GM06990 (cell line): ENCODE results near the gene EVI5L.
A peak's percentile ranks its signal among the peaks of the same experiment; 100 is the strongest.

Experiments
- DNase-seq: peaks from one replicate; pipeline ENCODE4 v3.0.0-alpha.2; 2011; ENCODE audit not compliant: insufficient read length; ENCODE audit errors: extremely low read depth
- H3K27me3 ChIP-seq: replicated peaks from 2 replicates; pipeline ENCODE4 v1.6.0; 2011; ENCODE audit warnings: low read length; ENCODE audit not compliant: control insufficient read depth, insufficient read depth
- H3K36me3 ChIP-seq: 2 replicates; pipeline ENCODE4 v1.5.1; 2011; ENCODE audit warnings: low read length; ENCODE audit not compliant: control insufficient read depth, insufficient read depth
- H3K4me3 ChIP-seq: replicated peaks from 2 replicates; pipeline ENCODE4 v1.5.1; 2011; ENCODE audit warnings: low read depth, mild to moderate bottlenecking, control low read depth, low read length
- TF ChIP-seq, protein P1 (sequence below): IDR thresholded peaks from 2 replicates; pipeline ENCODE4 v1.5.1; 2011; ENCODE audit warnings: low read length, control low read depth, mild to moderate bottlenecking, inconsistent platforms; ENCODE audit not compliant: insufficient read depth, poor library complexity, severe bottlenecking

EVI5L gene

GRCh38 chr19:7868671-7869452 is 38.8 kb downstream of the EVI5L start:
- H3K27me3 ChIP-seq: no peaks in the 10 kb centered on the region; the same call in 1 of the 2 replicates
- peak; percentile 91 for DNase-seq
- TF ChIP-seq, protein P1, sequence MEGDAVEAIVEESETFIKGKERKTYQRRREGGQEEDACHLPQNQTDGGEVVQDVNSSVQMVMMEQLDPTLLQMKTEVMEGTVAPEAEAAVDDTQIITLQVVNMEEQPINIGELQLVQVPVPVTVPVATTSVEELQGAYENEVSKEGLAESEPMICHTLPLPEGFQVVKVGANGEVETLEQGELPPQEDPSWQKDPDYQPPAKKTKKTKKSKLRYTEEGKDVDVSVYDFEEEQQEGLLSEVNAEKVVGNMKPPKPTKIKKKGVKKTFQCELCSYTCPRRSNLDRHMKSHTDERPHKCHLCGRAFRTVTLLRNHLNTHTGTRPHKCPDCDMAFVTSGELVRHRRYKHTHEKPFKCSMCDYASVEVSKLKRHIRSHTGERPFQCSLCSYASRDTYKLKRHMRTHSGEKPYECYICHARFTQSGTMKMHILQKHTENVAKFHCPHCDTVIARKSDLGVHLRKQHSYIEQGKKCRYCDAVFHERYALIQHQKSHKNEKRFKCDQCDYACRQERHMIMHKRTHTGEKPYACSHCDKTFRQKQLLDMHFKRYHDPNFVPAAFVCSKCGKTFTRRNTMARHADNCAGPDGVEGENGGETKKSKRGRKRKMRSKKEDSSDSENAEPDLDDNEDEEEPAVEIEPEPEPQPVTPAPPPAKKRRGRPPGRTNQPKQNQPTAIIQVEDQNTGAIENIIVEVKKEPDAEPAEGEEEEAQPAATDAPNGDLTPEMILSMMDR: no peak

DNA sequence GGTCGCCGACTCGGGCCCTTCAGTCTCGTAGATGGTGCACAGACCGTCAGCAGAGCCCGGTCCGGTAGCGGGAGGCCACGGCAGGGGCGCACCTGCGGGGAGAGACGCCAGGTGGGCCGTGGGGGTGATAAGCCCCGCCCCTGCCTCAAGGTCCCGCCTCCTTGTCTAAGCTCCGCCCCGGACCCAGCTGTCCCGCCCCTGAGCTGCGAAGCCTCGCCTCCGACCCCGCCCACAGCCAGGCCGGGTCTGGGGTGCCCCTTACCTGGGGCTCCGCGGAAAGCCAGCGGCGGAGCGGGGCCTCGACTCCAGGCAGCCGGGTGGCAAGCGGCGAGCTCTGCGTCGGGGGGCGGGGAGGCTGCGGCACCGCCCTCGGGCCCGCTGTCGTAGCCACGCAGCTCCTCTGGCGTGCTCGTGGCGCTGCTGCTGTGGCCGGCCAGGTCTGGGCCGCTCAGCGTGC is 39.5 kb downstream of the EVI5L start:
- no peaks in the 10 kb centered on the region for H3K36me3 ChIP-seq
- peak overlapping the region; percentile 56 for H3K4me3 ChIP-seq
- H3K27me3 ChIP-seq: no peaks in the 10 kb centered on the region; the same call in 1 of the 2 replicates
- TF ChIP-seq, protein P1: no peak
- peak; percentile 81 for DNase-seq

More at GRCh38 chr19:7868671-7869452, 38.8 kb downstream of the EVI5L start:
- Histone ChIP-seq H3K36me3 (no peaks in the 10 kb centered on the region; the same call in 1 of the 2 replicates), H3K4me3 (peak overlapping the region; percentile 58)

GRCh38 chr19:7869910-7870511 is 40.0 kb downstream of the EVI5L start:
- Histone ChIP-seq H3K27me3 (no peaks in the 10 kb centered on the region; the same call in 1 of the 2 replicates), H3K4me3 (peak overlapping the region; percentile 56), H3K36me3 (no peaks in the 10 kb centered on the region)
- DNase-seq: peak; percentile 80
- TF ChIP-seq, protein P1: no peak

DNA sequence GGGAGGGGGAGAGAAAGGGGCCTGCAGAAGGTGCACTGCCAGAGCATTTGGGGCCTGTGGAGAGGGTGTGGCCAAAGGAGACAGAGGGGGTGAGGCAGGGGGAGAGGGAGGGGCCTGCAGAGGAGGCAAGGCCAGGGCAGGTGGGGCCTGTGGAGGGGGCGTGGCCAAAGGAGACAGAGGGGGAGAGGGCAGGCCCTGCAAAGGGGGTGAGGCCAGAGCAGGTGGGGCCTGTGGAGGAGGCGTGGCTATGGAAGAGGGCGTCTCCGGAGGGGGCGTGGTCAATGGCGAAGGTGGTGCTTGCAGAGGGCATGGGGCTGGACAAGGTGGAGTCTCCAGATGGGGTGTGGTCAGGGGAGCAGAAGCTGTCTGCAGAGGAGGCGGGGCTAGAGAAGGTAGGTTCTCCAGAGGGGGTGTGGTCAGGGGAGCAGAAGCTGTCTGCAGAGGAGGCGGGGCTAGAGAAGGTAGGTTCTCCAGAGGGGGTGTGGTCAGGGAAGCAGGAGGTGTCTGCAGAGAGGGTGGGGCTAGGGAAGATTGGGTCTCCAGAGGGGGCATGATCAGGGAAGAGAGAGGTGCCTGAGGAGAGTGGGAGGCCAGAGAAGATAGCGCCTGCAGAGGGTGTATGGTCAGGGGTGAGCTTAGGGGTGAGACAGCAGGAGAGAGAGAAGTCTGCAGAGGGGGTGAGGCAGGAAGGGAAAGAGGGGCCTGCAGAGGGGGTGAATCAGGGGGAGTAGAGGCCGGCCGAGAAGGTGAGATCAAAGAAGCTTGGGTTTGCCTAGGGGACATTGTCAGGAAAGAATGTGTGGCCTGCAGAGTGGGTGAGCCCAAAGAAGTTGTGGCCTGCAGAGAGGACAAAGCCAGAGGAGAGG is 40.8 kb downstream of the EVI5L start:
- Histone ChIP-seq H3K4me3 (no peak overlapping the region), H3K36me3 (no peaks in the 10 kb centered on the region), H3K27me3 (no peaks in the 10 kb centered on the region; the same call in 1 of the 2 replicates)
- TF ChIP-seq, protein P1: no peak
- peak; percentile 83 for DNase-seq

GRCh38 chr19:7871437-7872305 is 41.7 kb downstream of the EVI5L start:
- TF ChIP-seq, protein P1: no peak
- H3K4me3 ChIP-seq: peak overlapping the region; percentile 25; the same call in 1 of the 2 replicates

More at GRCh38 chr19:7871437-7872305, 41.7 kb downstream of the EVI5L start:
- no peaks in the 10 kb centered on the region; the same call in 1 of the 2 replicates for H3K27me3 ChIP-seq
- H3K36me3 ChIP-seq: no peaks in the 10 kb centered on the region
- DNase-seq: peak; percentile 86
